ENCODE measurements around the gene XK.
"Not testable (repeated sequence)": the region's sequence is repeated elsewhere in the genome, so short reads cannot be mapped to it uniquely, and the experiment has no call there.

Gene XK, protein sequence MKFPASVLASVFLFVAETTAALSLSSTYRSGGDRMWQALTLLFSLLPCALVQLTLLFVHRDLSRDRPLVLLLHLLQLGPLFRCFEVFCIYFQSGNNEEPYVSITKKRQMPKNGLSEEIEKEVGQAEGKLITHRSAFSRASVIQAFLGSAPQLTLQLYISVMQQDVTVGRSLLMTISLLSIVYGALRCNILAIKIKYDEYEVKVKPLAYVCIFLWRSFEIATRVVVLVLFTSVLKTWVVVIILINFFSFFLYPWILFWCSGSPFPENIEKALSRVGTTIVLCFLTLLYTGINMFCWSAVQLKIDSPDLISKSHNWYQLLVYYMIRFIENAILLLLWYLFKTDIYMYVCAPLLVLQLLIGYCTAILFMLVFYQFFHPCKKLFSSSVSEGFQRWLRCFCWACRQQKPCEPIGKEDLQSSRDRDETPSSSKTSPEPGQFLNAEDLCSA

GRCh38 chrX:37685381-37686359, at the start of gene XK:
XK (plus strand) TSS chrX:37685791; CDS start chrX:37685962, 171 bp downstream.
- peak; percentile 2 for DNase-seq

- DNase-seq = no peak
Measured at GRCh38 chrX:37638047-37638446, 47.5 kb upstream of the XK start.

- DNase-seq = no peak
Measured at GRCh38 chrX:37640142-37640541, 45.4 kb upstream of the XK start.

GRCh38 chrX:37641859-37642258, 43.7 kb upstream of the XK start:
- DNase-seq = no peak

DNA sequence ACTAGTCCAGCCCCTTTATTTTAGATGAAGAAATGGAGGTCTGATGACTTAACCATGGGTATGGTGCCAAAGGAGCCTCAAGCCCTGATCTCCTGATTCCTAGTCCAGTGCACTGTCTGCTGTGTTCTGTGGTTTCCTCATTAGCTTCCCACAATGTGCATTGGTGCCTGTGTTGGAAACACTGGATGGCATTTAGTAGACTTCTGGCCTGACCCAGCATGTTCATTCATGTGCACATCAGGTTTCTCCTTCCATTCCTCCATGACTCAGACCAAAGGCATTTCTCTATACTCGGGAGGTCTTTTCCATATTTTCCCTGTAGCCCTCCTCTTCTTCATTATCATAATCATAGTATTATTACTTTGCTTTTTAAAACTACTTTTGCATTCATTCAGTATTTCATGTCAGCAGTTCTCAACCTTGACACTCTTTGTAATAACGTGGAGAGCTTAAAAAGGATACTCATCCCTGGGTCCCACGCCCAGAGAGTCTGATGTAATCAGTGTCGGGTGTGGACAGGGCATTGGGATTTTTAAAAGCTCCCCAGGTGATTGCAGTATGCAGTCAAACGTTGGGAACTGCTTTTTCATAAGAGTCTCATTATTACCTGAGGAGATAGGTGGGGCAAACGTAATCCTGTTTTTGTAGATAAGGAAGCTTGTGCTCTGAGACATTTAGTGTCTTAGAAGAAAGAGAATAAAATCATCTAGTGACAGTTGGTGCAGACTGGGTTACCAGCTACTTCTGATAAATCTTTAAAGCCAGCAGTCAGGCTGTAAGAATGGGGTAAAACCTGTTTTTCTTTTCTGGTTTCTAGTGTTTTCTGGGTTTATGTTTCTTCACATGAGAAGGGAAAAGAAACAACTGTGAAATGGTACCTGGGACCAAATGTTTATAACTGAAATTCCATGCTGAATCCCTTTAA, 40.9 kb upstream of the XK start:
- DNase-seq = no peak

- no peak for DNase-seq
Measured at GRCh38 chrX:37646254-37646653, 39.3 kb upstream of the XK start.

- not testable (repeated sequence) for DNase-seq
Measured at GRCh38 chrX:37650879-37651278, 34.7 kb upstream of the XK start.

GRCh38 chrX:37651921-37652452, 33.6 kb upstream of the XK start:
- no peak for DNase-seq

DNA sequence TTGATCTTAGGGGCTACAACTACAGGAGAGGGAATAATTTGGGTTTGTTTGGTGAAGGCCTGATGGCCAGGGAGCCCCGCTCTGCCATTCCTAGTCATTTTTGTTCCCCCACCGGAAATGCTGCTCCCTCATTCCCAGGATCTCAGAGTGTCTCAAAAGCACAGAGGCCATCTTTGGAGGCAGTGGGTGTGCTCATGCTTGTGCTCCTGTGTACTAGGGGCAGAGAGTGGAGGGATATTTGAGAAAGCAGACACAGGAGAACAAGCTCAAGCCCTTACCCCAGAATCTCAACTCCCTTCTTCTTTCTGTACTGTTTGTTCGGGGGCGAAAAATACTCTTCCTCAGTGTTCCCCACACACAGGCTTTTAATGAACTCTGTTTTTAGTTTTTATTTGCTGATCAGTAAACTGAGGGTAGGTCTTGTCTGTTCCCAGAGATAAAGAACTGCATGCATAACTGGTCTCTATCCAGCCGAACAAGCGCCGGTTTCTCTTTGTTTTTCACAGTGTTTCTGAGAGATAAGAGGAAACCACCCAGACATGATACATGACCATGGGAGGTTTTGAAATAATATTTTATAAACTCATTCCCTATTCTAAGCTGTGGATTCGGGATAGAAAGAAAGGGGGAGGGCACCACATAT, 32.9 kb upstream of the XK start:
- DNase-seq = no peak

GRCh38 chrX:37653397-37654085, 32.0 kb upstream of the XK start:
- DNase-seq = no peak

DNA sequence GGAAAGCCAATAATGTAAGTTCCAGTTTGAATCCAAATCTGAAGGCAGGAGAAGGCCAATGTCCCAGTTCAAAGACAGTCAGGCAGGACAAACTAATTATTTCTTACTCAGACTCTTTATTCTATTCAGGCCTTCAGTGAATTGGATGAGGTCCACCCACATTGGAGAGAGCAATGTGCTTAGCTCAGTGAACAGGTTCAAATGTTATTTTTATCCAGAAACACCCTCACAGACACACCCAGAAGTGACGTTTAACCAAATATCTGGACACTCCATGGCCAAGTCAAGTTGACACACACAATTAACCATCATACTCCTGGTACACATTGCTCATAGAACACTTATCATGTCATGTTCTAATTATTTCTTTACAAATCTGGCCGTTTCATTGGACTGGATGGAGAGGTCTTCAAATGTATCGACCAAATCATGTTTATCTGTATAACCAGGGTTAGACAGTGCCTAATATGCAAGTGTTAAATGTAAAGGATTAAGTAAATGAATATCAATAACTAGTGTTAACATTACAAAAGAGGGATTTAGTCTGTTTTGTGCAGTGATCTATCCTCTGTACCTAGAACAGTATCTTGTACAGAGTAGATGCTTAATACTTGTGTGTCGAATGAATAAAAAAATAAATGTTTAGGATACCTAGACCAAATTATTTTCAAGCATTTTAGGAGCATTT, 27.1 kb upstream of the XK start:
- DNase-seq = no peak

DNA sequence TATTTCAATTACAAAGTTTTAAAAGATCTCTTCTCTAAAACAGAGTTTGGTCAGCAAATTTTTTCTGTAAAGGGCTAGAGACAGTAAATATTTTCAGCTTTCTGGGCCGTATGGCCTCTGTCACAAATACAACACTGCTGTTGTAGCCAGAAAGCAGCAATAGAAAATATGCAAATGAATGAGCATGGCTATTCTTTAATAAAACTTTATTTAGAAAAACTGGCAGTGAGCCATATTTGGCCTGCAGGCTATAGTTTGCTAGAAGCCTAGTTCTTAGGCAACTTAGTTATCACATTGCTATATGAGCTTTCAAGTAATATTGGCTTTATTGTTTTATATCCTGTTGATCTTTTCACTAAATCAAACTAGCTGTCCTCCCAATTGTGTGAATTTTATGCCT, 26.5 kb upstream of the XK start:
- DNase-seq = no peak

GRCh38 chrX:37662181-37662580, 23.4 kb upstream of the XK start:
- no peak for DNase-seq

GRCh38 chrX:37666516-37666915, 19.1 kb upstream of the XK start:
- DNase-seq = no peak

DNA sequence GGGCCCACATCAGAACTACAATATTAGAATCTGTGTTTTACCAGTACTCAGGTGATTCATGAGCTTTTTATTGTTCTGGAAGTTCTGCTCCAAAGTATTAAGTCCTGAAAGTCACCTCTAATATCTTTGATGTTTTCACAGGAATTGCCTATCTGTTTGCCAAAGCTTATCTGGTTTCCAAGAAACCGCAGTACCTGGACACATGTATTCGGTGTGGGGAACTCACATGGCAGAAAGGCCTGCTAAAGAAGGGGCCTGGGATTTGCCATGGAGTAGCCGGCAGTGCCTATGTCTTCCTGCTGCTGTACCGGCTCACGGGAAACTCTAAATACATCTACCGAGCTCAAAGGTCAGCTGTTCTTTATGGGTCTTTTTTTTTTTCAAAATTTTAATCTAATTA, 18.4 kb upstream of the XK start:
- DNase-seq = no peak

DNA sequence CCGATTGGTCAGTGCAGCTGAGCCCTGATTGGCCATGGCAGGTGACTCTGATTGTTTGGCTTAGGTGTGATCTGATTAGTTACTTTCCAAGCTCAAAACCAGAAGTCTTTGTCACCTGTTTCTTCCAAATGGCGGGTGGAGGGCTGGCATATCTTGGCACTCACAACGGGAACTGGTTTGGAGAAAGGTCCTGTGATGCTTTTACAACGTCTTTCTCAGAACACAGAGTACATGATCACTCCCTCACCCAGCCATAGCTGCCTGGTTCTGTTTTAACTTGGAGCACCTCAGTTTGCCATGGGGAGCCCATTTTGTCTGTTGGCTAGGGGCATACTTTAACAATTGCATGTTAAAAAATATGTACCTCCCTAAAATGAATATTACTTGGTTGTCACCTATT, 13.0 kb upstream of the XK start:
- no peak for DNase-seq

- no peak for DNase-seq
Measured at GRCh38 chrX:37676811-37677210, 8.8 kb upstream of the XK start.

GRCh38 chrX:37677243-37677642, 8.3 kb upstream of the XK start:
- no peak for DNase-seq

- no peak for DNase-seq
Measured at GRCh38 chrX:37677765-37678164, 7.8 kb upstream of the XK start.

DNA sequence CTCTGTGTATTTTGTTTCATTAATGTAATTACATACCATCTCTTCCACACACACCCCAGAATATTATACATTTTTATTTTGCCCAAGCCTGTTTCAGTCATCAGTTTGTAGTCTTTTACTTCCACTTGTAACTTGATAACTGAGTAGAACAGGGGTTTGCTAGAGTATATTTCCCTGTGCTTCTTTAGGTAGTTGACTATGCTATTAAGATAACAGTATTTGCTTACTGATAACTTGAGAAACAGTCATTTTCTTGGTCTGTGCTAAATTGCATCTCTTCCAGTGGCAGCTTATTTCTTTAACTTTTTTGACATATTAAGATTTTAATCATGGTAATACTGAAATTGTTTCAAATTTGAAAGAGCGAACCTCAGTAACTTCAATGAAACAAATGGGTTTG, 7.0 kb upstream of the XK start:
- no peak for DNase-seq

GRCh38 chrX:37679230-37679629, 6.4 kb upstream of the XK start:
- no peak for DNase-seq

Data from inflammatory macrophage treated with lipopolysaccharide for 4 hours (primary cell).